Body of pancreas (tissue), 4 donors: ENCODE measurements around the gene SHANK1. TPM values are rescaled to one million over a fixed set of nuclear protein-coding genes. Genes with fewer than 3 reads are reported as not detected.
"Not testable (repeated sequence)": the region's sequence is repeated elsewhere in the genome, so short reads cannot be mapped to it uniquely, and the experiment has no call there.

Experiments
- ATAC-seq: fragments of 150-250 bp; one replicate; pipeline ENCODE4 v1.9.1; 2016
- DNase-seq, 4 donors: peaks; one replicate each; pipeline ENCODE4 v3.0.0-alpha.2; 2019
- H3K27ac ChIP-seq, 4 donors: fragments of 200-600 bp; sonication (generic); 1 replicate in 3 of 4; 2 replicates in 1 of 4; pipeline versions ENCODE4 v1.5.1 to v1.6.1; 2016 to 2019; ENCODE audit warnings: mild to moderate bottlenecking in 1 of 4, mixed read lengths in 1 of 4, moderate library complexity in 1 of 4
- H3K27me3 ChIP-seq, 2 donors: fragments of 200-600 bp; sonication (generic); one replicate each; pipeline ENCODE4 v1.6.0; 2016; ENCODE audit warnings: mild to moderate bottlenecking in 1 of 2
- H3K36me3 ChIP-seq, 2 donors: fragments of 200-600 bp; sonication (generic); replicated peaks in 1 of 2; 2 replicates each; pipeline ENCODE4 v1.5.1; 2016; ENCODE audit warnings: low read depth in 2 of 2; ENCODE audit not compliant: insufficient read depth in 1 of 2
- H3K4me1 ChIP-seq: fragments of 200-600 bp; sonication (generic); one replicate; pipeline ENCODE4 v1.6.0; 2016
- H3K4me3 ChIP-seq, 2 donors: fragments of 200-600 bp; sonication (generic); 1 replicate in 1 of 2; 2 replicates in 1 of 2; pipeline ENCODE4 v1.5.1; 2016 to 2019
- H3K9me3 ChIP-seq, 3 donors: fragments of 200-600 bp; sonication (generic); 1 replicate in 2 of 3; 2 replicates in 1 of 3; pipeline ENCODE4 v1.5.1; 2016
- POLR2A ChIP-seq, 3 donors: fragments of 450-650 bp; IDR thresholded peaks; one replicate each; pipeline ENCODE4 v1.6.1; 2016; ENCODE audit warnings: antibody characterized with exemption in 3 of 3, mild to moderate bottlenecking in 2 of 3
- WGBS, 2 donors: methylation state at CpG; one replicate each; pipeline ENCODE4 v1.1.5; 2017; 5-methylcytosine and 5-hydroxymethylcytosine counted together
- intact Hi-C: fragments of 100-400 bp; cut with DNase I; formaldehyde crosslinking; loops from one replicate; pipeline ENCODE4 v1.15.1; 2023
- total RNA-seq, 2 donors: library from RNA; depleted of rRNA; stranded (reverse); fragments of >200 nt; gene quantifications; one replicate each; pipeline ENCODE4 v1.1.0, GENCODE V29; 2016
- TF ChIP-seq, protein P1 (sequence below), 7 experiments: fragments of 450-650 bp in 4 of 7; fragments of 200-600 bp in 3 of 7; sonication (generic) in 3 of 7; IDR thresholded peaks; one replicate each; pipeline ENCODE4 v1.5.1; 2016 to 2019; ENCODE audit warnings: antibody characterized with exemption in 7 of 7

SHANK1 gene
- total RNA-seq, 2 donors from 2014 or later, result 0.26 to 2.3 TPM

DNA sequence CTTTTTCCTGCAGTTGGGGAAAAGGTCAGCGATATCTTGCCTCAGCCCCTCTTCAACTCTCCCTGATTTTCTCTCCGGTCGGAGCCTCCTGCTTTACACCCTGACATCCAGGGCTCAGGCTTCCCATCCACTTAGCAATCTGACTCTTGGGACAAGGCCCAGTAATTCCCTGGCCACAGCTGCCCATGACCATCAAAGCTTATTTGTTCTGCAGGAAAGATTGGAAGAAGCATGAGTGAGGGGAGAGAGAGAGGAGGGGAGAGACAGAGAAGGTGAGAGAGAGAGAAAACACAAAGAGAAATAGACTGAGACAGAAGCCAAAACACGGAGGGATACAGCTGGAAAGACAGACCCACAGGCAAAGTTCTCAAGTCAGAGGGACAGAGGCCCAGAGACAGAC, 93.6 kb downstream of the SHANK1 start:
- ATAC-seq, result no peak
- Histone ChIP-seq H3K4me1 (no peaks in the 10 kb centered on the region), H3K27me3 (no peaks in the 10 kb centered on the region), H3K4me3 (no peak overlapping the region), H3K36me3 (no peaks in the 10 kb centered on the region), H3K9me3 (no peaks in the 10 kb centered on the region), H3K27ac (no peak overlapping the region)
- DNase-seq, result no peak
- intact Hi-C loops, result no loop called here
- TF ChIP-seq, protein P1, sequence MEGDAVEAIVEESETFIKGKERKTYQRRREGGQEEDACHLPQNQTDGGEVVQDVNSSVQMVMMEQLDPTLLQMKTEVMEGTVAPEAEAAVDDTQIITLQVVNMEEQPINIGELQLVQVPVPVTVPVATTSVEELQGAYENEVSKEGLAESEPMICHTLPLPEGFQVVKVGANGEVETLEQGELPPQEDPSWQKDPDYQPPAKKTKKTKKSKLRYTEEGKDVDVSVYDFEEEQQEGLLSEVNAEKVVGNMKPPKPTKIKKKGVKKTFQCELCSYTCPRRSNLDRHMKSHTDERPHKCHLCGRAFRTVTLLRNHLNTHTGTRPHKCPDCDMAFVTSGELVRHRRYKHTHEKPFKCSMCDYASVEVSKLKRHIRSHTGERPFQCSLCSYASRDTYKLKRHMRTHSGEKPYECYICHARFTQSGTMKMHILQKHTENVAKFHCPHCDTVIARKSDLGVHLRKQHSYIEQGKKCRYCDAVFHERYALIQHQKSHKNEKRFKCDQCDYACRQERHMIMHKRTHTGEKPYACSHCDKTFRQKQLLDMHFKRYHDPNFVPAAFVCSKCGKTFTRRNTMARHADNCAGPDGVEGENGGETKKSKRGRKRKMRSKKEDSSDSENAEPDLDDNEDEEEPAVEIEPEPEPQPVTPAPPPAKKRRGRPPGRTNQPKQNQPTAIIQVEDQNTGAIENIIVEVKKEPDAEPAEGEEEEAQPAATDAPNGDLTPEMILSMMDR (IDR thresholded peaks at IDR 0.05), result no peak
- TF ChIP-seq POLR2A (IDR thresholded peaks at IDR 0.05), result no peak
- 35 to 47% methylated on average over 4 of the region's 4 CpGs for WGBS, 2 donors

DNA sequence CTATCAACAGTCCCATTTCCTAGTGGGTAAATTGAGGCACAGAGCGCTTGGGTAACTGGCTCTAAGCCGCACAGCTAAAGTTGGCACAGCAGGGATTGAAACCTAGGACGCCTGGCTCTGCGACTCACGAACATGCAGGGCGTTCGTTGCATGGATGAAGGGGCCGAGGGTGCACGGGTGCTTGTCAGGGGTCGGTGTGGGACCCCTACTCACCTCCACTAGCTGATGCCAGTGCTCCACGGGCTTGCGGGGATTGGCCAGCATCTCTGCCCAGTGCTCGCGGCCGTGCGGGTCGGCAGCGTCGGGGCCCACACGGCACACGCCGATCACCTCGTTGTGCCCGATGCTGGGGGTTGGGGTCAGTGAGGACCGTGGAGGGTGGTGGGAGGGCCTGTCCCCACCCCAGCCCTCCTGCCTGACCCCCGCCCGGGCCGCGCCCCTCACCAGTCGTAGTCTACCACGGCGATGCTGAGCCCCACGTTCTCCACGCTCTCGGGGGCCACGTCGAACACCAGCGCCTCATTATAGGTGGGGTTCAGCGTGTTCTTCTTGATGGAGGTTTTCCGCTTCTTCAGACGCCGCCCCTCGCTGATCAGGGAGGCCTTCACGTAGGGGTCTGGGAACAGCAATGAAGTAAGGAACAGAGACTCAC, 94.5 kb downstream of the SHANK1 start:
- no peak overlapping the region for H3K27ac ChIP-seq
- no peaks in the 10 kb centered on the region for H3K27me3 ChIP-seq
- DNase-seq (no peak), ATAC-seq (no peak)
- intact Hi-C loops, result no loop called here
- no peaks in the 10 kb centered on the region for H3K4me1 ChIP-seq
- 83 to 88% methylated on average over 26 to 42 of the region's 44 CpGs for WGBS, 2 donors
- no peak overlapping the region for H3K4me3 ChIP-seq
- H3K9me3 ChIP-seq, result no peaks in the 10 kb centered on the region
- no peaks in the 10 kb centered on the region for H3K36me3 ChIP-seq
- no peak for TF ChIP-seq POLR2A (IDR thresholded peaks at IDR 0.05)
- TF ChIP-seq, protein P1 (IDR thresholded peaks at IDR 0.05), result no peak

DNA sequence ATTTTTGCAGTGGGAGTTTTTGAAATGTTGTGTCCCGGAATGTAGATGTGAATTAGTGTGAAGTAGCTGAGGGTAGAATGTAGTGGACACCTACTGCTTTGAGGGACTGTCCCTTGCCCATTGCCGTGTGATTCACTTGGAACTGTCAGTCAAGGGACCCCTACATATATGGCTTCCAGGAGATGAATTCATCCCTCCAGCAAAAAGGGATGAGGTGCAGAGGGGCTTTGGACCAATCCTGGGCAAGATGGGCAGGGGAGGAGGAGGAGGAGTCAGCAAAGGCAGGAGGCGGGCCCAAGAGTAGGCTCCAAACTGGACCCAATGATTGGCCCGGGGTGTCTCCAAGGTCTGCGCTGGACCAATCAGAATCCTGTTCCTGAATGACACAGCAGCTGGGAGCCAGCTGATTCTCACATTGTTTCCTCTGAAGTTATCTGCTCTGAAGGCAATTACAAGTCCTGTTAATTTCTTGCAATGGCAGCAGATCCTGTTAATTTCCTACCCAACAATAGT, 99.2 kb downstream of the SHANK1 start:
- WGBS, 2 donors, result 60% methylated on average over 2 of the region's 5 CpGs; no CpG with 5 or more reads in 1 of the 2 donors
- H3K36me3 ChIP-seq, H3K27me3 ChIP-seq, H3K4me3 ChIP-seq, intact Hi-C loops, DNase-seq, H3K27ac ChIP-seq, H3K9me3 ChIP-seq, ATAC-seq, H3K4me1 ChIP-seq: not testable (repeated sequence)

DNA sequence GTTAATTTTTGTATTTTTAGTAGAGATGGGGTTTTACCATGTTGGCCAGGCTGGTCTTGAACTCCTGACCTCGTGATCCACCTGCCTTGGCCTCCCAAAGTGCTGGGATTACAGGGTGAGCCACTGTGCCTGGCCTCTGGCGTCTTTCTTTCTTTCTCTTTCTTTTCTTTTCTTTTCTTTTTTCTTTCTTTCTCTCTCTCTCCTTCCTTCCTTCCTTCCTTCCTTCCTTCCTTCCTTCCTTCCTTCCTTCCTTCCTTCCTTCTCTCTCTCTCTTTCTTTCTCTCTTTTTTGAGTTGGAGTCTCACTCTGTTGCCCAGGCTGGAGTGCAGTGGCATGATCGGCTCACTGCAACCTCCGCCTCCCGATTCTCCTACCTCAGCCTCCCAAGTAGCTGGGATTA, 100.4 kb downstream of the SHANK1 start:
- ATAC-seq, H3K27ac ChIP-seq, H3K9me3 ChIP-seq, H3K4me1 ChIP-seq, H3K27me3 ChIP-seq, intact Hi-C loops, DNase-seq, H3K36me3 ChIP-seq, H3K4me3 ChIP-seq: not testable (repeated sequence)
- 58 to 75% methylated on average over 5 of the region's 5 CpGs for WGBS, 2 donors

DNA sequence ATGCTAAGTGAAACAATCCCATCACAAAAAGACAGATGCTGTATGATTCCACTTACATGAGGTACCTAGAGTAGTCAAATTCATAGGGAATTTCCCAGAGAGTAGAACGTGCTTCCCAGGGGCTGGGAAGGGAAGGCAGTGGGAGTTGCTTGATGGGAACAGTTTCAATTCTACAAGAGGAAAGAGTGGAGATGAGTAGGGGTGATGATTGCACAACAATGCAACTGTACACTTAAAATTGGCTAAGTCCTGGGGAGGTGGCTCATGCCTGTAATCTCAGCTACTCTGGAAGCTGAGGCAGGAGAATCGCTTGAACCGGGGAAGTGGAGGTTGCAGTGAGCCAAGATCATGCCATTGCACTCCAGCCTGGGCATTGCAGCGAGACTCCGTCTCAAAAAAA, 101.2 kb downstream of the SHANK1 start:
- H3K4me3 ChIP-seq, H3K4me1 ChIP-seq, DNase-seq, H3K36me3 ChIP-seq, ATAC-seq, H3K9me3 ChIP-seq, intact Hi-C loops, H3K27me3 ChIP-seq, H3K27ac ChIP-seq: not testable (repeated sequence)
- 77 to 82% methylated on average over 4 of the region's 5 CpGs for WGBS, 2 donors

DNA sequence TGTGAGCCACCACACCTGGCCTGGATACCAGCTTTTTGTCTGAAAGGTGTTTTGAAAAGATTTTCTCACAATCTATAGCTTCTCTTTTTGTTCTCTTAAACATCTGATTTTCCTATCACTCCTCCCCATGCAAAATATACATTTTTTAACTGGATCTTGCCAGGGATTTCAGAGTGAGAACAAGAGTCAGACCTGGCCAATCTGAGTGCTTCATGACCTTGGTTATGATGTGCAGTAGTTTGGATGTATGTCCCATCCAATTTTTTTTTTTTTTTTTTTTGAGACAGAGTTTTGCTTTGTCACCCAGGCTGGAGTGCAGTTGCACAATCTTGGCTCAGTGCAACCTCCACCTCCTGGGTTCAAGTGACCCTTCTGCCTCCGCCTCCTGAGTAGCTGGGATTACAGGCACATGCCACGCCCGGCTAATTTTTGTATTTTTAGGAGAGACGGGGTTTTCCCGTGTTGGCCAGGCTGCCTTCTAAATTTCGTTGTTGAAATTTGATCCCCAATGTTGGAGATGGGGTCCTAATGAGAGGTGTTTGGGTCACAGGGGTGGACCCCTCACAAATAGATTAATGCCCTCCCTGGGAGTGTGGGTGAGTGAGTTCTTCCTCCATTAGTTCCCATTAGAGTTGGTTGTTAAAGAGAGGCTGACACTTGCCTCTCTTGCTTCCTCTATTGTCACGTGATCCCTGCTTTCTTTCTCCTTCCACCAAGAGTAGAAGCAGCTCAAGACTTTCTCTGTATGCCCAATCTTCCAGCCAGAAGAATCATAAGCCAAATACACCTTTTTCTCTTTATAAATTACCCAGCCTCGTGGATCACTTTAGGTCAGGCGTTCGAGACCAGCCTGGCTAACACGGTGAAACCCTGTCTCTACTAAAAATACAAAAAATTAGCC, 106.8 kb downstream of the SHANK1 start:
- DNase-seq, H3K4me1 ChIP-seq, intact Hi-C loops, H3K27me3 ChIP-seq, H3K9me3 ChIP-seq, H3K36me3 ChIP-seq, H3K27ac ChIP-seq, ATAC-seq, H3K4me3 ChIP-seq: not testable (repeated sequence)
- 68 to 74% methylated on average over 5 to 10 of the region's 11 CpGs for WGBS, 2 donors

Other genes with a start within 250 kb of the SHANK1 start
- 10 to 100 TPM; 60.3 to 68.0 TPM for gene EMC10, start 243.3 kb downstream of the SHANK1 start, total RNA-seq
- 1 to 10 TPM in 1 of 2 donors, not detected in 1; 1.0 TPM for gene GARIN5A, start 243.0 kb downstream of the SHANK1 start, total RNA-seq
- 1 to 10 TPM; 5.6 to 7.5 TPM for gene JOSD2, start 208.6 kb downstream of the SHANK1 start, total RNA-seq
- not detected for gene ASPDH, start 205.9 kb downstream of the SHANK1 start, total RNA-seq
- 10 to 100 TPM in 1 of 2 donors, under 1 TPM in 1; 0.26 to 10.5 TPM for gene LRRC4B, start 151.4 kb downstream of the SHANK1 start, total RNA-seq
- under 1 TPM; 0.33 to 0.52 TPM for gene SYT3, start 79.9 kb downstream of the SHANK1 start, total RNA-seq
- gene C19orf81, start 70.4 kb downstream of the SHANK1 start, total RNA-seq, result not detected
- gene CLEC11A, start 3.6 kb upstream of the SHANK1 start, total RNA-seq, result 10 to 100 TPM in 1 of 2 donors, 1 to 10 TPM in 1; 5.2 to 24.1 TPM
- not detected for gene GPR32, start 50.7 kb upstream of the SHANK1 start, total RNA-seq
- not detected for gene ACP4, start 70.6 kb upstream of the SHANK1 start, total RNA-seq
- gene KLK1, start 104.0 kb upstream of the SHANK1 start, total RNA-seq, result 100 to 1,000 TPM; 937 to 947 TPM
- gene KLK15, start 113.8 kb upstream of the SHANK1 start, total RNA-seq, result not detected
- gene KLK3, start 135.1 kb upstream of the SHANK1 start, total RNA-seq, result not detected
- not detected for gene KLK2, start 153.6 kb upstream of the SHANK1 start, total RNA-seq
- not detected for gene KLK4, start 191.6 kb upstream of the SHANK1 start, total RNA-seq
- not detected for gene KLK5, start 233.2 kb upstream of the SHANK1 start, total RNA-seq
- gene KLK6, start 249.8 kb upstream of the SHANK1 start, total RNA-seq, result not detected